HepG2 (cell line): ENCODE measurements around the gene PLPPR2. TPM values are rescaled to one million over a fixed set of nuclear protein-coding genes. Genes with fewer than 3 reads are reported as not detected.

Experiments used
- BHLHE40 ChIP-seq: IDR thresholded peaks from 2 replicates; pipeline ENCODE4 v1.6.1; 2011; ENCODE audit warnings: low read length, improper control_type of control experiment
- MLXIP ChIP-seq: sonication (generic); formaldehyde crosslinking; IDR thresholded peaks from 2 replicates; pipeline ENCODE4 v1.9.0; 2021; ENCODE audit warnings: missing genetic modification reagents, borderline replicate concordance
- MYC ChIP-seq: sonication (generic); formaldehyde crosslinking; IDR thresholded peaks from 2 replicates; pipeline ENCODE4 v1.9.0; 2021; ENCODE audit warnings: missing genetic modification reagents, borderline replicate concordance
- PTBP1 ChIP-seq: fragments of 200-400 bp; formaldehyde crosslinking; IDR thresholded peaks from 2 replicates; pipeline ENCODE4 v1.6.1; 2018; ENCODE audit warnings: low read length, low read depth; ENCODE audit not compliant: poor library complexity, severe bottlenecking
- REXO4 ChIP-seq: sonication (generic); formaldehyde crosslinking; IDR thresholded peaks from 2 replicates; pipeline ENCODE4 v1.8.0; 2022; ENCODE audit warnings: missing genetic modification reagents, mild to moderate bottlenecking, borderline replicate concordance
- RFX1 ChIP-seq: fragments of 450-650 bp; IDR thresholded peaks from 2 replicates; pipeline ENCODE4 v1.6.1; 2017
- SP5 ChIP-seq: IDR thresholded peaks from 2 replicates; pipeline ENCODE4 v1.6.1; 2016; ENCODE audit warnings: low read depth, borderline replicate concordance
- ZBTB38 ChIP-seq: sonication (generic); formaldehyde crosslinking; IDR thresholded peaks from 2 replicates; pipeline ENCODE4 v1.5.1; 2020; ENCODE audit warnings: mild to moderate bottlenecking, missing genetic modification reagents
- ZNF263 ChIP-seq: sonication (generic); formaldehyde crosslinking; IDR thresholded peaks from 2 replicates; pipeline ENCODE4 v1.4.0; 2020; ENCODE audit warnings: missing genetic modification reagents
- ZNF33A ChIP-seq: sonication (generic); formaldehyde crosslinking; IDR thresholded peaks from 2 replicates; pipeline ENCODE4 v1.5.1; 2020; ENCODE audit warnings: missing genetic modification reagents, mild to moderate bottlenecking, moderate library complexity, borderline replicate concordance
- ZNF646 ChIP-seq: sonication (generic); formaldehyde crosslinking; IDR thresholded peaks from 2 replicates; pipeline ENCODE4 v1.9.0; 2021; ENCODE audit warnings: mild to moderate bottlenecking, missing genetic modification reagents
- ZNF780A ChIP-seq: sonication (generic); formaldehyde crosslinking; IDR thresholded peaks from 2 replicates; pipeline ENCODE4 v1.8.0; 2022; ENCODE audit warnings: mild to moderate bottlenecking, missing genetic modification reagents, moderate library complexity
- ZSCAN29 ChIP-seq: sonication (generic); formaldehyde crosslinking; conservative IDR thresholded peaks from 2 replicates; pipeline ENCODE4 v1.4.0; 2020; ENCODE audit warnings: mild to moderate bottlenecking, missing genetic modification reagents
- ZSCAN31 ChIP-seq: sonication (generic); formaldehyde crosslinking; IDR thresholded peaks from 2 replicates; pipeline ENCODE4 v1.5.0; 2020; ENCODE audit warnings: low read depth, mild to moderate bottlenecking, missing genetic modification reagents
- polyA plus RNA-seq, 8 experiments: library from polyadenylated mRNA; depleted of rRNA in 3 of 8; stranded (reverse) in 7 of 8; unstranded in 1 of 8; fragments of >200 nt; fragmentation: Illumina TruSeq in 4 of 8; extraction: Trizol in 4 of 8; gene quantifications; 2 replicates each; pipeline versions ENCODE4 v1.2.1 to v1.2.3, GENCODE V29; 2011 to 2016; ENCODE audit warnings: low read depth in 4 of 8, missing spikeins in 1 of 8, mixed read lengths in 1 of 8; ENCODE audit not compliant: insufficient read depth in 1 of 8
- total RNA-seq, 5 experiments: library from RNA; depleted of rRNA; stranded (reverse); fragments of >200 nt; fragmentation: Illumina TruSeq; extraction: Trizol; gene quantifications; 2 replicates each; pipeline ENCODE4 v1.2.3, GENCODE V29; 2016; ENCODE audit warnings: low read depth in 1 of 5
- TF ChIP-seq, protein P1 (sequence below): sonication (generic); formaldehyde crosslinking; IDR thresholded peaks from 2 replicates; pipeline ENCODE4 v1.5.1; 2020; ENCODE audit warnings: missing genetic modification reagents, mild to moderate bottlenecking, borderline replicate concordance
- TF ChIP-seq, protein P2 (sequence below): fragments of 450-650 bp; IDR thresholded peaks from 2 replicates; pipeline ENCODE4 v1.6.1; 2016

The PLPPR2 gene
- total and polyA plus RNA-seq, 2 of the 13 experiments (the other 11 are each of a cell fraction or from before 2014, with no cell fraction given) = 1.5 to 2.1 TPM

GRCh38 chr19:11380653-11381537 is 25.7 kb downstream of the PLPPR2 start (continued):
- TF ChIP-seq ZBTB38 (peak; percentile 78), RFX1 (no peak), ZNF780A (no peak), ZNF646 (CRISPR knock-in tag) (no peak), ZSCAN29 (CRISPR knock-in tag) (no peak), BHLHE40 (peak; percentile 16; the same call in 1 of the 2 replicates), ZNF263 (CRISPR knock-in tag) (peak; percentile 98), MYC (CRISPR knock-in tag) (peak; percentile 62; the same call in 1 of the 2 replicates), ZNF33A (CRISPR knock-in tag) (no peak), PTBP1 (no peak), MLXIP (CRISPR knock-in tag) (no peak), ZSCAN31 (CRISPR knock-in tag) (no peak), SP5 (CRISPR knock-in tag) (peak; percentile 72; the same call in 1 of the 2 replicates), REXO4 (CRISPR knock-in tag) (no peak)
- TF ChIP-seq, protein P1, sequence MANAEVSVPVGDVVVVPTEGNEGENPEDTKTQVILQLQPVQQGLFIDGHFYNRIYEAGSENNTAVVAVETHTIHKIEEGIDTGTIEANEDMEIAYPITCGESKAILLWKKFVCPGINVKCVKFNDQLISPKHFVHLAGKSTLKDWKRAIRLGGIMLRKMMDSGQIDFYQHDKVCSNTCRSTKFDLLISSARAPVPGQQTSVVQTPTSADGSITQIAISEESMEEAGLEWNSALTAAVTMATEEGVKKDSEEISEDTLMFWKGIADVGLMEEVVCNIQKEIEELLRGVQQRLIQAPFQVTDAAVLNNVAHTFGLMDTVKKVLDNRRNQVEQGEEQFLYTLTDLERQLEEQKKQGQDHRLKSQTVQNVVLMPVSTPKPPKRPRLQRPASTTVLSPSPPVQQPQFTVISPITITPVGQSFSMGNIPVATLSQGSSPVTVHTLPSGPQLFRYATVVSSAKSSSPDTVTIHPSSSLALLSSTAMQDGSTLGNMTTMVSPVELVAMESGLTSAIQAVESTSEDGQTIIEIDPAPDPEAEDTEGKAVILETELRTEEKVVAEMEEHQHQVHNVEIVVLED = peak; percentile 68; the same call in 1 of the 2 replicates
- TF ChIP-seq, protein P2, sequence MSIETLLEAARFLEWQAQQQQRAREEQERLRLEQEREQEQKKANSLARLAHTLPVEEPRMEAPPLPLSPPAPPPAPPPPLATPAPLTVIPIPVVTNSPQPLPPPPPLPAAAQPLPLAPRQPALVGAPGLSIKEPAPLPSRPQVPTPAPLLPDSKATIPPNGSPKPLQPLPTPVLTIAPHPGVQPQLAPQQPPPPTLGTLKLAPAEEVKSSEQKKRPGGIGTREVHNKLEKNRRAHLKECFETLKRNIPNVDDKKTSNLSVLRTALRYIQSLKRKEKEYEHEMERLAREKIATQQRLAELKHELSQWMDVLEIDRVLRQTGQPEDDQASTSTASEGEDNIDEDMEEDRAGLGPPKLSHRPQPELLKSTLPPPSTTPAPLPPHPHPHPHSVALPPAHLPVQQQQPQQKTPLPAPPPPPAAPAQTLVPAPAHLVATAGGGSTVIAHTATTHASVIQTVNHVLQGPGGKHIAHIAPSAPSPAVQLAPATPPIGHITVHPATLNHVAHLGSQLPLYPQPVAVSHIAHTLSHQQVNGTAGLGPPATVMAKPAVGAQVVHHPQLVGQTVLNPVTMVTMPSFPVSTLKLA = no peak
